Raji (cell line): ENCODE results near the gene AFF1.

ENCODE experiments used
- POLR2A ChIP-seq: IDR thresholded peaks from 2 replicates; pipeline ENCODE4 v1.6.1; 2011; ENCODE audit warnings: low read depth, low read length, control low read depth; ENCODE audit not compliant: insufficient read depth

The AFF1 gene

DNA sequence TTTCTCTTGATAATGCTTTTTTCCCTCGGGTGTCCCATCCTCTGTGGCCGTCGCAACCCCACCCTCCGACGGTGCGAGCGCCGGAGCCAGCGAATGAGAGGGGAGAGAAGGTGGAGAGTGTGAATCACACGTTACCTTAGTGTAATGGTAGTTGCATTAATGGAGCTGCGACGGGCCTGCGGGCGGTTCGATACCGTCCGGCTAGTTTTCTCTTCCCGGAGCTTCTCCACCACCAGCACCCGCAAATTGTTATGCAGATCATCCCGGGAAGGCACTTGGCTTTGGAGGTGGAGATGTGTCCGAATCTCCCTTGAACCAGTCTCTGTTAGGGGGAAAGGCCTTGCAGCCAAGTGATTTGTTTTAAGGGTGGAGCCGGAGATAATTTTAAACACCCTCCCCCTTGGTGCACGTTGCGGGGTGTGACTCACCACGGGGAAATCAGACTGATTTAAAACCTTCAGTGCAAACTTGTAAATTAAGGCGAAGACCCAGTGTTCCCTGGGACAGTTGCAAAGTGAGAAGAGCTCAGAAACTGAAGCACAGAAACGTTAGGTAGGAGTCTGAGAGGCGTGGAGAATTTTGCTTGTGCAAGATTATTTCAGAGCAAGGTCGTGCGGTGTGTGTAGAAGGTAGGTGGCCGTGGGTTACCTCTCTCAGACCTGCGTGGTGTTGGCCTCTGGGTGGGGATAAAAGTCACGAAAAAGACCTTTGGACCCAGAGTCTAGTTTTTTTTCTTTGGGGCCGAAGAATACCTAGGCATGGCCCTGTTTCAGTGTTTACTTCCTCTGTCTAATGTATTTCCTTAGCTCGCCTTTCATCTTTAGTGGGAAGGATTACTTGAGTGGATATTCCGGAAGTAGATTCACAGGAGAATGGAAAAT, 1.3 kb downstream of the AFF1 start:
- TF ChIP-seq POLR2A: no peak

- TF ChIP-seq POLR2A: no peak
Observed at GRCh38 chr4:86938771-86939520, 4.1 kb downstream of the AFF1 start.

DNA sequence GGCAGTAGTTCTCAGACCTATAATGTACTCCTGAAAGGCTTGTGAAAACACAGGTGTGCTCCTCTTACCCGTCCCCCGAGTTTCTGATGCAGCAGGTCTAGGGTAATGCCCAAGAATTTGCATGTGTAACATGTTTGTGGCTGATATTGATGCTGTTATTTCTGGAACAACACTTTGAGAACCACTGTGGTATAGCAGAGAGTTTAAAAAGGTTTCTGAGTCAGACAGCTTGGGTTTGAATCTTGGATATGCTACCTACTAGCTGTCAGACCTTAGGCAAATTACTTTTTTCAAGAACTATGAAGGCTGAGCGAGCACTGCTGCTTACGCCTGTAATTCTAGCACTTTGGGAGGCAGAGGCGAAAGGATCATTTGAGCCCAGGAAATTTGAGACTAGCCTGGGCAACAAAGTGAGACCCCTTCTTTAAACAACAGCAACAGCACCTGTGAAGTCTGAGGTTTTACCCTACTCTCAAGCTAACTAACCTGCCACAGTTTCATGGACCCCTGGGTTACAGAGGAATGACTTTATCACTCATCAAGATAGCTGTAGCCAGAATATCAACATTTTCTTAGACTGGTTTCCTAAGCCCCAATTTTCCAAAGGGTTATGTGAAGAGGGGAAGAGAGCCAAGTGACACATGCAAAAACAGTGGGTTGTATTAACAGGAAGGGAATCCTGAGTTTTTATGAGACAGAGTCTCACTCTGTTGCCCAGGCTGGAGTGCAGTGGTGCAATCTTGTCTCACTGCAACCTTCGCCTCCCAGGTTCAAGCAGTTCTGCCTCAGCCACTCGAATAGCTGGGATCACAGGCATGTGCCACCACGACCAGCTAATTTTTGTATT, 5.1 kb downstream of the AFF1 start:
- TF ChIP-seq POLR2A: no peak

DNA sequence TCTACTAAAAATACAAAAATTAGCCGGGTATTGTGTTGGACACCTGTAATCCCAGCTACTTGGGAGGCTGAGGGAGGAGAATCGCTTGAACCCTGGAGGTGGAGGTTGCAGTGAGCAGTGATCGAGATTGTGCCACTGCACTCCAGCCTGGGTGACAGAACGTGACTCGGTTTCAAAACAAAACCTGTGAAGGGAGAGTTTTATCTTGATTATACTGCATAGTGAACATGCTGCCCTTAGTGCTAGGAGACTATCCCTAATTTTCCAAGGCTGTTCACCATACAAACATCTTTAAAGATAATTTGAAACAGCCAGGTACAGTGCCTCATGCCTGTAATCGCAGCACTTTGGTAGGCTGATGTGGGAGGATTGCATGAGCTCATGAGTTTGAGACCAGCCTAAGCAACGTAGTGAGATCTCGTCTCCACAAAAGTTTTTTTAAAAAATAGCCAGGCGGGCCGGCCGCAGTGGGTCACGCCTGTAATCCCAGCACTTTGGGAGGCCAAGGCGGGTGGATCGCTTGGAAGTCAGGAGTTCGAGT, 6.2 kb downstream of the AFF1 start:
- TF ChIP-seq POLR2A: no peak

DNA sequence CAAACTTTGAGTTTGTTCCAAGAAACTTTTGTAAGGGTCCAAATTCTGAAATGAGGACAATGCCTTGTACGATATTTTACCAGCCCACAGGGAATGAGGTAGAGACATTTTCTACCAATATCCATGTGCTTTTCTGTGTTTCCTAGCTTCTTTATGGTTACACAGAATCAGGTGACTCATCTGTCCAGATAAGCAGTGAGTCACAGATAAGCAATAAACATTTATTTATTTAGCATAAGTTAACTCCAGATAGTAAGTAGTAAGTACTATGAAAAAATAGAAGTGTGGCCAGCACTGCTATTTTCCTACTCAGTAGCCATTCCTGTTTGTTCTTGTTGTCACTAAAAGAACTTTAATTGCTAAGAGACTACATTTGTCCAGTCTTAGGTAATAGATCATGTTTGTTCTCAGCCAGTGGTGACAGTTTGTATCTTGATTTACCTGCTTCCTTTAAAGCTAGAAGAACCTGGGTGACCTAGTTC, 7.4 kb downstream of the AFF1 start:
- TF ChIP-seq POLR2A: no peak

- TF ChIP-seq POLR2A: no peak
Observed at GRCh38 chr4:86944964-86945781, 10.4 kb downstream of the AFF1 start.

GRCh38 chr4:86946868-86947500, 12.2 kb downstream of the AFF1 start:
- no peak for TF ChIP-seq POLR2A

DNA sequence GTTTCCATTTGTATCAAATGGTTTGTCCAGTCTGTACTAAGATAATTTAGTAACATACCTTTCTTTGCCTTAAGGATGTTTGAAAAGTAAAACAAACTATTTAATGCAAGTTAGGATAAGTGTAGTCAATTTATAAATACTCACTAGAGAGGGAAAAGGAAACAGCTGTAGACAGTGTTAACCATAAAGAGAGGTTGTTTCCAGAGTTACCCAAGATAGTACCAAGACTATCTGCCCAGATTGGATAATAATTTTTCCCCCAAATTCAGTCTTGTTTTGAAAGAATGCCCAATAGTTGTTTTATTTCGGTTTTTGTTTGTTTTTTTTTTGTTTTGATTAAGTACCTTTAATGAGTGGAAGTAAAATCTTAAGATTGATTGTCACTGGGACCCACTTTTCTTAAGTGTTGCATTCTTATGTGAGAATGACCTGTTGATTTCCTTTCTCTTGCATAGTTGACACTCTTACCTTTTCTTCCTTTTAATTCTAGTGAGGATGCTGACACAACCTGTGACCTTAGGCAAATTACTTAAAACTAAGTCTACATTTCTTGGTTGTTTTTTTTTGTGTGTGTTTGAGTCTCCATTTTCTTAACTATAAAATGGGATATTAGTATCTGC, 12.8 kb downstream of the AFF1 start:
- TF ChIP-seq POLR2A: no peak

DNA sequence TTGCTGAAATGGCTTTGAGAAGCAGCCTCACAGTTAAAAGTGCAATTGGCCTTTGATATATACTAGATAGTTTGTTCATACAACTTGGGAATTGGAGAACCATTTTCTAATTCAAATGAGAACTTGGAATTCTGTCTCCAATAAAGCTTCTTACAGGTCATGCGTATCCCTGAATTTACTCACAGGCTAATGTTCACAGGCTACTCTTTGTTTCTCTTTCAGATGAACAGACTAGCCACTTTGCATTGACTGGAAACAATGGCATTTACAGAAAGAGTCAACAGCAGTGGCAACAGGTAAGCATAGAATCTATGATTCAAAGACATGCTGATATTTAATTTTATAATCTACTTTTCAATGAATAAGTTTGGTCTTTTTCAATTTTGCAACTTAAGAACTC, 13.5 kb downstream of the AFF1 start:
- no peak for TF ChIP-seq POLR2A

DNA sequence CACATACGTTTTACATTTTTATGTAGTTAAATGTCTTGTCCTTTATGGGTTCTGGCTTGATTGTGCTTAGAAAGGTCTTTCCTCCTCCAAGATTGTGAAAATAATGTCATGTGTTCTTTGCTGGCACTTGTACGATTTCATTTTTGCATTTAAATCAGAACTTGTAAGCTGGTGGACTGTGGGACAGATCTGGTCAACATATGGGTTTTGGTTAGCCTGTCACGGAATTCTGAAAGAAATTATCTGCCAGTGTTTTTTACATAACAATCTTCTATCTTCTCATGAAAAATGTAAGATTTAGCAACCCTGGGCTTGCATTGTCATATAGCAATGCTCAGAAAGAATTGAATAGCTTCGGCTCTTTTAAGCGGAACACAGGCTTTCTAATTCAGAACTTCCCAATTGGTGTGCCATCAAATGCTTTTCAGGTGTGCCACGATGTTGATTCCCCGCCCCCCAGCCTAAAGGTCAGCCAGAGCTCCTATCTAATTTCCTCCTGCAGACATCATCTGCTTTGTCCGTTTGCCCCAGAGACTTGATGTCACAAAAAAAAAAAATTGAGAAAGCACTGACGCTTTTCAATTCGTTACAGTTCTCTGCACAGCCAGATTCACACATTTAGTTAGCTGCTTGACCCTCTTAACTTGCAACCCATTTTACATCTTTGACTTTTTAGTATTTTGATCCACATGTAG, 16.2 kb downstream of the AFF1 start:
- no peak for TF ChIP-seq POLR2A

- no peak for TF ChIP-seq POLR2A
Observed at GRCh38 chr4:86955888-86956451, 21.2 kb downstream of the AFF1 start.

DNA sequence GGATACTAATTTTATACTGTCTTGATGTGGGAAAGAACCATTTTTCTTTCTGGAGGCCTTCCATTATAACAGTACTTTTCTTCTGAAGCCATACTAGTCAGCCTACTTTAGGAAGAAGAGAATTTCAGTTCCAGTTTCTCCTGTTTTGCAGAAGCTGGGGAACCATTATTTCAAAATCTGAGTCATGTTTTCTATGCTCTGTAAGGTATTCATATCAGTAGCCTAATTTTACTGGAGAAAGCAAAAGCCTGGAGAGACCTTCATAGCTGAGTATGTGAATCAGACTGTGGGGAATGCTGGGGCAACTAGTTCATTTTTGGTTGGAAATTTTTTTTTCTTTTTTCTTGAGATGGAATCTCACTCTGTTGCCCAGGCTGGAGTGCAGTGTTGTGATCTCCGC, 22.4 kb downstream of the AFF1 start:
- no peak for TF ChIP-seq POLR2A

DNA sequence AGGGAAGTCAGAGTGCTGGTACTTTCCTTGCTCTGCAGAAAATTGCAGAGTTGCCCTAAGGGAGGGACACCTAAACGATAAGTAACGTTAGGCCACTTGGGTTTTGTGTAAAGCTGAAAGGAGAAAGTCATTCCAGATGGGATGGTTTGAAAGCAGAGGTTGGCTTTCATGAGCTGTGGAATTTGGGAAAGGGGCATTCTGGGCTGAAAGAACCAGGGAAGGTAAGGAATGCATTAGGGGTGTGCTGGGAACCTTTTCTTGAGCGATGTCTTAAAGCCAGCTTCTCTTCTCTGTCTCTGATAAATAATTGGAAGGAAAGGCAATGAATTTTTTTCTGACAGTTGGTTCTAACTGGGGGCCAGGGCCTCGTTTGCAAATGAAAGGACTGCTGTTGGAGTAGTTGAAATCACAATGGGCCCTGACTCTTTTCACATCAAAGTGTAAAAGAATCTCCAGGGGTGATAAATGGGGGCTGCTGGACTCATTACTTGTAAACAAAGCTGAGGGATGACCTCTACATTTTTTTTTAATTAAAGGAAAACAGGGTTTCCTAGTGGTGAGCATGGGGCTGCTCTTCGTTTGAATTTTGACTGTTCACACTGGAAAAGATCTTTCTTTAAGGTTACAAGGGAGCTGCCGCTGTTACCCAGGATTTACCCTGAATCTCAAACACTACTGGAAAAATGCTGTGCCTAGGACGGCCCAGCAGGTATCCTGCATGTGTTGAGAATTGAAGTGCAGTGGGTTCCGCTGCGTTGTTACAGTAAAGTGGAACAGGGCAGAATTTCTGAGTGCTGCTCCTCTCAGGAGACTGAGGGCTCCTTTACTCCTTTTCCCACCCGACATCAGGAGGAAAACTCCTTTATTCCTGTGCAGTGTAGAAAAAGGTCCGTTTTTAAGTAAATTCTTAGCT, 25.0 kb downstream of the AFF1 start:
- no peak for TF ChIP-seq POLR2A
